ENCODE results near the gene OSTN. TPM values are rescaled to one million over a fixed set of nuclear protein-coding genes. Genes with fewer than 3 reads are reported as not detected.

The OSTN gene
- total and polyA plus RNA-seq, 9 of the 15 experiments (the other 6 are each of a cell fraction or from before 2014, with no cell fraction given) = not detected

DNA sequence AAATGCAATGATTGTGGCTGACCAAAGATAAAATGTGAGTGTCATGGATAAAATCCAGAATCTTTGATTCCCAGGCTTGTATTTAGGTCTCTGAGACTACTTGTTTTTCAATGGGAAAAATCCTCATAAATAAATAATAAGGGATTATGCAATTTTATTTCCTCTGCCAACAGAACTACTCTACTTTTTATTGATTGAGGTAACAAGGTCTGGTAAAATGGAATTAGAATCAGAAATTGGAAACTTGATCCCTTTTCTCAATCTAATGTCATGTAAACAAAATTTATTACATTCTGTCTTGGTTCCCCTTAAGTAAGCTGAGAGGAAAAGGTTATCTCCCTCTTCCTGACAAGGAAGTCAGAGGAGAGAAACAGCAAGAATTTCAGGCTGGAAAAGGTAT lies 81.8 kb downstream of the OSTN start:
- intact Hi-C loops (cut with micrococcal nuclease) = no loop called here
- no peaks in the 10 kb centered on the region for H3K36me3 ChIP-seq (ENCODE audit: control insufficient read depth, insufficient read depth, low read length)
- no peak overlapping the region for H3K27ac ChIP-seq (ENCODE audit: extremely low read depth, low read depth, low read length)
- ATAC-seq (no peak), DNase-seq (ENCODE audit: extremely low read depth in 1 of 4, low spot score in 3 of 4) (no peak), FAIRE-seq (no peak)
- no peak overlapping the region for H3K4me3 ChIP-seq
- H3K4me2 ChIP-seq (ENCODE audit: insufficient read depth, low read length) = no peak overlapping the region
- no peaks in the 10 kb centered on the region for H3K9me3 ChIP-seq (replicated peaks; ENCODE audit: control insufficient read depth, insufficient read depth, low read depth, low read length)
- H3K27me3 ChIP-seq (ENCODE audit: control insufficient read depth in 2 of 2, insufficient read depth in 2 of 2, low read length in 2 of 2) = no peaks in the 10 kb centered on the region
- H3K9me1 ChIP-seq (ENCODE audit: control insufficient read depth, insufficient read depth, low read length) = no peaks in the 10 kb centered on the region
- H2AFZ ChIP-seq (ENCODE audit: low read depth, low read length) = no peak overlapping the region
- no TSS peak for BruUV-seq (replicated peaks)
- H3K4me1 ChIP-seq (replicated peaks in 1 of 2; ENCODE audit: control insufficient read depth in 2 of 2, insufficient read depth in 2 of 2, low read length in 2 of 2) = no peaks in the 10 kb centered on the region
- no peaks in the 10 kb centered on the region for H4K20me1 ChIP-seq (replicated peaks; ENCODE audit: control insufficient read depth, insufficient read depth, low read length)
- POLR2A ChIA-PET = no interaction called here
- in situ Hi-C loops (cut with MboI) = no loop called here
- no peak for TF ChIP-seq C11orf30 (IDR thresholded peaks at IDR 0.05; ENCODE audit: low read depth)
- TF ChIP-seq, protein P1, sequence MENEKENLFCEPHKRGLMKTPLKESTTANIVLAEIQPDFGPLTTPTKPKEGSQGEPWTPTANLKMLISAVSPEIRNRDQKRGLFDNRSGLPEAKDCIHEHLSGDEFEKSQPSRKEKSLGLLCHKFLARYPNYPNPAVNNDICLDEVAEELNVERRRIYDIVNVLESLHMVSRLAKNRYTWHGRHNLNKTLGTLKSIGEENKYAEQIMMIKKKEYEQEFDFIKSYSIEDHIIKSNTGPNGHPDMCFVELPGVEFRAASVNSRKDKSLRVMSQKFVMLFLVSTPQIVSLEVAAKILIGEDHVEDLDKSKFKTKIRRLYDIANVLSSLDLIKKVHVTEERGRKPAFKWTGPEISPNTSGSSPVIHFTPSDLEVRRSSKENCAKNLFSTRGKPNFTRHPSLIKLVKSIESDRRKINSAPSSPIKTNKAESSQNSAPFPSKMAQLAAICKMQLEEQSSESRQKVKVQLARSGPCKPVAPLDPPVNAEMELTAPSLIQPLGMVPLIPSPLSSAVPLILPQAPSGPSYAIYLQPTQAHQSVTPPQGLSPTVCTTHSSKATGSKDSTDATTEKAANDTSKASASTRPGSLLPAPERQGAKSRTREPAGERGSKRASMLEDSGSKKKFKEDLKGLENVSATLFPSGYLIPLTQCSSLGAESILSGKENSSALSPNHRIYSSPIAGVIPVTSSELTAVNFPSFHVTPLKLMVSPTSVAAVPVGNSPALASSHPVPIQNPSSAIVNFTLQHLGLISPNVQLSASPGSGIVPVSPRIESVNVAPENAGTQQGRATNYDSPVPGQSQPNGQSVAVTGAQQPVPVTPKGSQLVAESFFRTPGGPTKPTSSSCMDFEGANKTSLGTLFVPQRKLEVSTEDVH (IDR thresholded peaks at IDR 0.05; ENCODE audit: low read depth, partially characterized antibody) = no peak
- no peak for TF ChIP-seq ZNF3 (CRISPR knock-in tag; IDR thresholded peaks at IDR 0.05)
- no peak for TF ChIP-seq TCF7 (IDR thresholded peaks at IDR 0.05; ENCODE audit: borderline replicate concordance)
- no peak for TF ChIP-seq GABPA (tag; conservative IDR thresholded peaks at IDR 0.05; ENCODE audit: low read depth)
- TF ChIP-seq, protein P2, sequence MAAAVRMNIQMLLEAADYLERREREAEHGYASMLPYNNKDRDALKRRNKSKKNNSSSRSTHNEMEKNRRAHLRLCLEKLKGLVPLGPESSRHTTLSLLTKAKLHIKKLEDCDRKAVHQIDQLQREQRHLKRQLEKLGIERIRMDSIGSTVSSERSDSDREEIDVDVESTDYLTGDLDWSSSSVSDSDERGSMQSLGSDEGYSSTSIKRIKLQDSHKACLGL (CRISPR knock-in tag; IDR thresholded peaks at IDR 0.05; ENCODE audit: borderline replicate concordance, poor library complexity, severe bottlenecking) = no peak
- no peak for TF ChIP-seq ZNF436 (CRISPR knock-in tag; IDR thresholded peaks at IDR 0.05)
- TF ChIP-seq MIER1 (IDR thresholded peaks at IDR 0.05; ENCODE audit: low read depth) = no peak
- no peak for TF ChIP-seq ZNF699 (CRISPR knock-in tag; IDR thresholded peaks at IDR 0.05; ENCODE audit: insufficient replicate concordance)
- no peak for TF ChIP-seq ZNF197 (CRISPR knock-in tag; IDR thresholded peaks at IDR 0.05; ENCODE audit: low read depth)
- no peak overlapping the region for H3K9ac ChIP-seq (ENCODE audit: insufficient read depth in 1 of 2, low read depth in 2 of 2, low read length in 2 of 2)
- CTCF ChIA-PET (ENCODE audit: low intra/inter-chr PET ratio) = no interaction called here
- no peaks in the 10 kb centered on the region for H3K79me2 ChIP-seq (ENCODE audit: control insufficient read depth, insufficient read depth, low read length)

All from K562 (cell line).